GM12891 (cell line): ENCODE results near the gene FDPS.

Source experiments
- DNase-seq: peaks from one replicate; pipeline ENCODE4 v3.0.0; 2011; ENCODE audit warnings: low spot score; ENCODE audit not compliant: insufficient read length
- FAIRE-seq: peaks from 2 replicates; lab custom pipeline; 2011; peaks lifted over from hg19 to GRCh38; lab: Jason Lieb, UNC
- PAX5 ChIP-seq: IDR thresholded peaks from 2 replicates; pipeline ENCODE4 v1.6.1; 2011; ENCODE audit warnings: low read length, moderate library complexity, mild to moderate bottlenecking; ENCODE audit not compliant: insufficient read depth, severe bottlenecking
- POLR2A ChIP-seq: IDR thresholded peaks from 2 replicates; pipeline ENCODE4 v1.6.1; 2011; ENCODE audit warnings: low read depth, low read length, control low read depth
- POLR2AphosphoS5 ChIP-seq: IDR thresholded peaks from 2 replicates; pipeline ENCODE4 v1.6.1; 2011; ENCODE audit warnings: low read depth, low read length, control low read depth
- POU2F2 ChIP-seq: IDR thresholded peaks from 2 replicates; pipeline ENCODE4 v1.6.1; 2011; ENCODE audit warnings: low read depth, mild to moderate bottlenecking, control low read depth, low read length, moderate library complexity
- SPI1 ChIP-seq: IDR thresholded peaks from 2 replicates; pipeline ENCODE4 v1.6.1; 2011; ENCODE audit warnings: low read depth, low read length, control low read depth
- TAF1 ChIP-seq: IDR thresholded peaks from 2 replicates; pipeline ENCODE4 v1.6.1; 2011; ENCODE audit warnings: low read depth, low read length, control low read depth

The FDPS gene

DNA sequence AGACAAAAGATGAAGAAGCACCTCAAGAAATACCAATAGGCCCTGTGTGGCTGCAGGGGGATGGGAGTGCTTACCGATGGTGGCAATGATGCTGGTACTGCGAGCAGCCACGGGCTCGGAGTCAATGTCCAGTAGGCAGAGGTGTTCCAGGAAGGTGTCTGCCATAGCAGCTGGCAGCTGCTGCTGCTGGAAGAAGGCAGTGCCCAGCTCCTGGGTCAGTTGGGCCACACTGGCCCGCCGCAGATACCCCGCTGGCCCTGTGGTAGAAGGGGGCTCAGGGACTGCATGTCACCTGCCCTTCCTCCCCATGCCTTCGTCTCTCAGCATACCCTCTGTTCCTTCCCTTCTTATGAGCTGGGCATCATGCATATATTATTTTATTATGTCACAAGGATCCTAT, 8.6 kb upstream of the FDPS start:
- TF ChIP-seq PAX5: no peak
- FAIRE-seq: no peak

DNA sequence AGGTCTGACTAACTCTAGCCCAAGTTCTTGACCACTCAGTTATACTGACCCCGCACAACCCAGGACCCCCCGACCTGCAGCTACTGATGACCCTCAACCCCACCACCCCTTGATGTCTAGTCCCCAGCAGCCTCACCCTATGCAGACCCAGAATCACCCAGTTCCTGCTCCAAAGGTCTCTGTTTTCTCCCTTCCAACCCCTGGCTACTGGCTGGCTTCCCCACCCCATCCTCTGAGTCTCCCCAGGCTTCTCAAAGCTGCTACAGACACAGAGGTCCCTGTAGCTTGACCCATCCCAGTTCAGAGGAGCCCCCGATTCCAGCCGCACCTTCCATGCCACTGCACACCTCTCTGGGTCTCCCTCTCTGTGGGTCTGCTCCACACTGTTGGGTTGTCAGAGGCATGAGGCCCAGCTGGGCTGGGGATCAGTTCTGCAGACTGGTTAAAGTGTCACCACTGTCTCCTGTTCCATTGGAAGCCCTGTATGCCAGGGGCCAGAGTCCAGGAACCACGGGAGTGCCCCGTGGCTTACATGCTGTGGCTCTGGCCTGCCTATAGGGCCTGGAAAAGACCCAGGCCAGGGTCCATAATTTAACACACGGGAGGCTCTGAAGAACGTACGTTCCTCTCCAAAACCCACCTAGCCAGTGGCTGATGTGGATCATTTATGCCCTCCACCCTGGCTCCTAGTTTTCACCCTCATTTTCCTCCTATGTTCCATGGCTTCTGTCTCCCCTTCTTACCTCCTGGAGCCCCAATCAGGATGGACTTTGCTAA, 7.9 kb upstream of the FDPS start:
- FAIRE-seq: no peak
- no peak for DNase-seq
- TF ChIP-seq POLR2A (no peak), POU2F2 (no peak), POLR2AphosphoS5 (no peak), SPI1 (no peak), PAX5 (no peak), TAF1 (no peak)

More for the DNA sequence above, 8.6 kb upstream of the FDPS start:
- no peak for DNase-seq

DNA sequence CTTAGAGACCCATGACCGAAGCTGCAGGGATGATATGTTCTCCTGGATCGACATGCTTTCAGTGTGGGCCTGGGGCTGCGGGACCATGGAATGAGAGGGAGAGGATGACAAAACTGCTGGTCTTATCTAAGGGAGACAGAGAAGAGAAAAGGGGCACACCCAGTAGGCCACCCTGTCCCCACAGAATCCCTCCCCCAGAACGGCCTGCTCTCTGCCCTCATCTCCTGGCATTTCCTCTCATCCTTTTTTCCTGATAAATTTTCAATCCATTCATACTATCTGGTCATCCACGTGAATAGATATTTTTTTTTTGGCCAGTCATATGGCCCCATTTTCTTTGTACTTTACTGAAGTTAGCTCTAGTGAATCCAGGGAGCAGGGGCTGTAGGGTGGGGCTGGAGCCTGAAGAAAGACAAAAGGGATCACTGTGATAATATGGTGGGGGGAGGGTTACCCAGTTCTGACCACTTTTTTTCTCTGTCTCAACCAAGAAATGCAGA, 7.3 kb upstream of the FDPS start, which contains the start of gene PKLR:
Gene PKLR (minus strand): TSS at position 97 of the 500 bp plus-strand sequence. CDS start 43 bp downstream, at position 54.
- no peak for DNase-seq
- no peak for TF ChIP-seq PAX5
- no peak for TF ChIP-seq POLR2AphosphoS5

DNA sequence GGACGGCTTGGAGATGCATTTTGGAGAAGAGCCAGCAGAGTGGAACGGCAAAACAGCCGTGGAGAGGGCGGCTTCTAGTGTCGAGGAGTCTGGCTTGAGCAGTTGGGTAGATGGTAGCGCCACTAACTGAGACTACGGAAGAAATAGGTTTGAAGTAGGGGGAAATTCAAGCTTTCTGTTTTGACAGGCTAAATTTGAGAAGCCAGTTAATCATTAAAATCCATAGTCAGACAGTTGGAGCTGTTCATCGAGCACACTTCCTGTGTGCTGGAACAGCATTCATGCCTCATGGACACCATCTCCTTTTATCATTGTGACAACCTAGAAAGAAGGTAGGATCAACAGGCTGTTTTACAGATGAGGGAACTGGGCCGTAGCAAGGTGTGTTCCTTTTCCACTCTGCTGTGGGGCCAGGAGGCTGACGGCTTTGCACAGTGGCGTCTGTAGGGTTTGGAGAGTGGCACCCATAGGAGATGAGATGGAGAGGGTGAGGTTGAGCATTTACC, 4.1 kb upstream of the FDPS start:
- DNase-seq (no peak), FAIRE-seq (no peak)
- TF ChIP-seq PAX5: no peak
- no peak for TF ChIP-seq POU2F2
- TF ChIP-seq POLR2A: no peak
- TF ChIP-seq TAF1: no peak
- TF ChIP-seq SPI1: no peak
- no peak for TF ChIP-seq POLR2AphosphoS5

More for the DNA sequence above, 7.3 kb upstream of the FDPS start, which contains the start of gene PKLR:
- no peak for FAIRE-seq

DNA sequence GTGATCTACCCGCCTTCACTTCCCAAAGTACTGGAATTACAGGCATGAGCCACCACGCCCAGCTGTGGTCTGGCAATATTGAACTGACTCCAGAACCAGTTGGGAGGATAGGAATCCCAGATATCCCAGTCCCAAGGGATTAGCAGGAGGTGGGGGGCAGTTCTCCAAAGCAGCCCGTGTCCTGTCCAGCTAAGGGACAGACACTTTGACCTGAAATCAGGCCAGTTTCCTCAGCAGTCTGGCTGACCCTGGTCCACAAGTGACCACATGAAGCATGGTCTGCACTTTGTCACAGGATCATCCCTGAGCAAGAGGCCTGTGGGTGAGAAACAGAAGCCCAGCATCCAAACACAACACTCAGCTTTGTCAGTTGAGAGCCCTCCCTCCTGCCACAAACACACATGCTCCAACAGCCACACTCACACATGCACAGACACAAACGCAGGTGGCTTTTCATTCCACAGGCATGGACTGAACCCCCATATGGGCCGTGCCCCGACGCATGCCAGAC, 2.7 kb upstream of the FDPS start:
- DNase-seq (no peak), FAIRE-seq (no peak)
- TF ChIP-seq POLR2A (no peak), TAF1 (no peak), POU2F2 (no peak), SPI1 (no peak), POLR2AphosphoS5 (no peak), PAX5 (no peak)

DNA sequence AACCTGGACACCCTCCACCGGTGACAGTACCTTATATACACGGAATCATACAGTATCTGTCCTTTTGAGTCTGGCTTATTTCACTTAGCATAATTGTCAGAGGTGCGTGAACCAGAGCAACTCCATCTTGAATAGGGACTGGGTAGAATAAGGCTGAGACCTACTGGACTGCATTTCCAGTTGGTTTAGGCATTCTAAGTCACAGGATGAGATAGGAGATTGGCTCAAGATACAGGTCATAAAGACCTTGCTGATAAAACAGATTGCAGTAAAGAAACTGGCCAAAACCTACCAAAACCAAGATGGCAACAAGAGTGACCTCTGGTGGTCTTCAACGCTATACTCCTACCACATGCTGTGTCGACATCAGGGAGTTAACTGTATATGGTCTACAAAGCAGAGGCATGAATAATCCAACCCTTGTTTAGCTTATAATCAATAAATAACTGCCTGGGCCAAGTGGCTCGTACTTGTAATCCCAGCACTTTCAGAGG, 1.4 kb upstream of the FDPS start:
- TF ChIP-seq PAX5 (no peak), POU2F2 (no peak), POLR2A (no peak), TAF1 (no peak), POLR2AphosphoS5 (no peak), SPI1 (no peak)
- DNase-seq: no peak
- FAIRE-seq: no peak

DNA sequence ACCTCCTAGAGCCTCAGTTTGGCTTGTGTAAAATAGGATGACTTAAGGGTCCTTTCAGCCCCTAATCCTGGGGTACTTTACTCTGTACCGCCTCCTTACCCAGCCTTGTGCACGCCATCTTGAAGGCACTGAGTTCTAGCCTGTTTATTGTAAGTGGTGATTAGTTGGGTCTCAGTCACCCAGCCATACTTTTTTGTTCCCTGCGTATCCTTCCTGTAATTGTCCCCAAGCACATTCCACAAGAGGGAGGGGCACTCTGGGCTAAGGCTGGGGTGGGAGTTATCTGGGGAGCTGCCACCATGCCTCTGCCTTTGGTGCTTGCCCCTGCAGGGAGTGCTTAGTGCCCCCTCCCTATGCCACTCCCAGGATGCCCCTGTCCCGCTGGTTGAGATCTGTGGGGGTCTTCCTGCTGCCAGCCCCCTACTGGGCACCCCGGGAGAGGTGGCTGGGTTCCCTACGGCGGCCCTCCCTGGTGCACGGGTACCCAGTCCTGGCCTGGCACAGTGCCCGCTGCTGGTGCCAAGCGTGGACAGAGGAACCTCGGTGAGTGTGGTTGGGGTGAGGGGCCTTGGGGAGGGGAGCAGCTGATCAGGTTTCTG, 856 bp downstream of the FDPS start:
- FAIRE-seq: no peak
- no peak for DNase-seq
- no peak for TF ChIP-seq POLR2A

DNA sequence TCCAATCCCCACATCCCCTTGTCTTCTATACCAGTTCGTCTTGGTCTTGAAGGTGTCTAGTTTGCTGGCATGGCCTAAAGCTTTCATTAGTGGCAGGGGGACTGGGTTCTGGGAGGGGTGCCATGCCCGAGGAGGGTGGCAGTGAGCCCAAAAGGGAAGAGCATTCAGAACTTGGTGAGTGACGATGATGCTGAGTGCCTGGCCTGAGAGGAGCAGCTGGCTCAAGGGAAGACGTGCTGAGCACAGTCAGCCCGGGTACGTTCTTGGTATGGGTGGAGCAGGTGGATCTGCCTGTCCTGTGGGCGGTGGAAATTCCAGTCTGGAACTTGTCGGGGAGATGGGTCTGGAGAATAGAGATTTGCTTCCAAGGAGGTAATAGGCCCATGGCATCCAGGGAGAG, 4.6 kb downstream of the FDPS start:
- DNase-seq: no peak
- TF ChIP-seq POLR2A (no peak), TAF1 (no peak), SPI1 (no peak), POLR2AphosphoS5 (no peak), POU2F2 (no peak)
- no peak for FAIRE-seq

DNA sequence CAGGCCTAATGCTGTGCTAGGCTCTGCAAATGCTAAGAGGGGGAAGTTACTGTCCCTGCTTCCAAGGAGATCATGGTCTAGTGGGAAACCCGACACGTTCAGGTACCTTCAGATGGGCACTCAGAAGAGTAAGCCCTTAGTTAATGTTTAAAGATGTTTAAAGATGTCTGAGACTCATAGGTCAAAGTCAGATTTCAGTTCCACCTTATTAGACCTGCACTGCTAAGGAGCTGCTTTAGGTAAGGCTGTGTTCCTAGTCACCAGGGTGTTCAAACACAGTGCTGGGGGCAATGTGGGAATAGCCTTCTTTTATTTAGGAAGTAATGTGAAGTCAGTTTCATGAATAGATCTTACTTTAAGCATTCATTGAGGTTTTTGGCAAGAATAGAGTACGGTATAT, 8.3 kb downstream of the FDPS start:
- TF ChIP-seq SPI1: no peak
- TF ChIP-seq POU2F2: no peak
- TF ChIP-seq TAF1: no peak
- no peak for TF ChIP-seq POLR2A
- no peak for TF ChIP-seq PAX5
- no peak for TF ChIP-seq POLR2AphosphoS5
- no peak for FAIRE-seq
- DNase-seq: no peak
